ENCODE measurements around the gene TLCD4. TPM values are rescaled to one million over a fixed set of nuclear protein-coding genes. Genes with fewer than 3 reads are reported as not detected.
A peak's percentile ranks its signal among the peaks of the same experiment; 100 is the strongest.

The TLCD4 gene
- total RNA-seq, 2 donors from 2014 or later, result 10.2 to 15.6 TPM

GRCh38 chr1:95116580-95117206, 462 bp upstream of the TLCD4 start:
- ATAC-seq (peak; percentile 84), DNase-seq (peak; percentile 78 to 85 (median 82))
- Histone ChIP-seq H3K36me3 (replicated peaks in 1 of 2; ENCODE audit: insufficient read depth in 1 of 2, low read depth in 2 of 2) (no peaks in the 10 kb centered on the region), H3K27me3 (no peaks in the 10 kb centered on the region), H3K27ac (peak overlapping the region; percentile 73 to 97 (median 93)), H3K4me1 (peaks cover 30% of the 10 kb centered on the region), H3K4me3 (peak overlapping the region; percentile 75 to 85), H3K9me3 (no peaks in the 10 kb centered on the region)
- no peak for TF ChIP-seq POLR2A (IDR thresholded peaks at IDR 0.05)
- TF ChIP-seq CTCF (IDR thresholded peaks at IDR 0.05), result peak; percentile 61 to 88 (median 77)
- intact Hi-C loops (cut with DNase I), result no loop called here
- 0 to 1% methylated on average over 11 to 17 of the region's 17 CpGs for WGBS, 2 donors

GRCh38 chr1:95118067-95118499, 928 bp downstream of the TLCD4 start:
- whole genome bisulfite sequencing, 2 donors, result 4 to 7% methylated on average over 8 to 10 of the region's 10 CpGs
- intact Hi-C loops (cut with DNase I), result no loop called here
- H3K36me3 ChIP-seq (replicated peaks in 1 of 2; ENCODE audit: insufficient read depth in 1 of 2, low read depth in 2 of 2), result no peaks in the 10 kb centered on the region
- ATAC-seq (peak; percentile 3), DNase-seq (peak in 1 of 4 donors; percentile 52)
- H3K4me1 ChIP-seq, result peaks cover 40% of the 10 kb centered on the region
- no peak for TF ChIP-seq POLR2A (IDR thresholded peaks at IDR 0.05)
- no peak for TF ChIP-seq CTCF (IDR thresholded peaks at IDR 0.05)
- no peaks in the 10 kb centered on the region for H3K27me3 ChIP-seq
- no peaks in the 10 kb centered on the region for H3K9me3 ChIP-seq
- H3K27ac ChIP-seq, result peak overlapping the region; percentile 73 to 97 (median 93)
- H3K4me3 ChIP-seq, result peak overlapping the region; percentile 75 to 85

GRCh38 chr1:95118710-95119109, 1.6 kb downstream of the TLCD4 start:
- ATAC-seq, result no peak
- no peak for TF ChIP-seq CTCF (IDR thresholded peaks at IDR 0.05)
- no peak for TF ChIP-seq POLR2A (IDR thresholded peaks at IDR 0.05)
- Histone ChIP-seq H3K4me1 (peaks cover 40% of the 10 kb centered on the region), H3K4me3 (no peak overlapping the region), H3K27me3 (no peaks in the 10 kb centered on the region), H3K27ac (no peak overlapping the region), H3K9me3 (no peaks in the 10 kb centered on the region), H3K36me3 (replicated peaks in 1 of 2; ENCODE audit: insufficient read depth in 1 of 2, low read depth in 2 of 2) (no peaks in the 10 kb centered on the region)
- 51 to 57% methylated on average over 6 of the region's 6 CpGs for WGBS, 2 donors
- intact Hi-C loops (cut with DNase I), result no loop called here
- DNase-seq, result no peak

GRCh38 chr1:95119273-95119672, 2.1 kb downstream of the TLCD4 start:
- Histone ChIP-seq H3K4me1 (peaks cover 40% of the 10 kb centered on the region), H3K9me3 (no peaks in the 10 kb centered on the region), H3K27me3 (no peaks in the 10 kb centered on the region), H3K27ac (no peak overlapping the region), H3K4me3 (no peak overlapping the region), H3K36me3 (replicated peaks in 1 of 2; ENCODE audit: insufficient read depth in 1 of 2, low read depth in 2 of 2) (no peaks in the 10 kb centered on the region)
- intact Hi-C loops (cut with DNase I), result no loop called here
- no peak for TF ChIP-seq POLR2A (IDR thresholded peaks at IDR 0.05)
- no peak for TF ChIP-seq CTCF (IDR thresholded peaks at IDR 0.05)
- ATAC-seq, result no peak
- DNase-seq, result no peak

- ATAC-seq (no peak), DNase-seq (no peak)
- TF ChIP-seq POLR2A (IDR thresholded peaks at IDR 0.05), result no peak
- Histone ChIP-seq H3K4me1 (peaks cover 36% of the 10 kb centered on the region), H3K27me3 (no peaks in the 10 kb centered on the region), H3K27ac (no peak overlapping the region), H3K9me3 (no peaks in the 10 kb centered on the region), H3K4me3 (no peak overlapping the region), H3K36me3 (replicated peaks in 1 of 2; ENCODE audit: insufficient read depth in 1 of 2, low read depth in 2 of 2) (no peaks in the 10 kb centered on the region)
- 52 to 58% methylated on average over 8 of the region's 8 CpGs for WGBS, 2 donors
- intact Hi-C loops (cut with DNase I), result no loop called here
Measured at GRCh38 chr1:95122151-95122697, 5.1 kb downstream of the TLCD4 start.
